Vagina (tissue), 2 donors: Measurements from ENCODE around the gene LMO1.

ENCODE experiments used
- POLR2AphosphoS5 ChIP-seq, 2 donors: sonication (generic); formaldehyde crosslinking; IDR thresholded peaks; one replicate each; pipeline ENCODE4 v1.9.0; 2017; ENCODE audit warnings: antibody characterized with exemption in 2 of 2, mild to moderate bottlenecking in 2 of 2, low read depth in 1 of 2; ENCODE audit not compliant: insufficient read depth in 1 of 2
- TF ChIP-seq, protein P1 (sequence below), 3 experiments: fragments of 450-650 bp in 2 of 3; fragments of 200-600 bp in 1 of 3; sonication (generic) in 1 of 3; IDR thresholded peaks; one replicate each; pipeline ENCODE4 v1.5.1; 2017 to 2019; ENCODE audit warnings: antibody characterized with exemption in 3 of 3, mild to moderate bottlenecking in 2 of 3, moderate library complexity in 2 of 3

- TF ChIP-seq, protein P1, sequence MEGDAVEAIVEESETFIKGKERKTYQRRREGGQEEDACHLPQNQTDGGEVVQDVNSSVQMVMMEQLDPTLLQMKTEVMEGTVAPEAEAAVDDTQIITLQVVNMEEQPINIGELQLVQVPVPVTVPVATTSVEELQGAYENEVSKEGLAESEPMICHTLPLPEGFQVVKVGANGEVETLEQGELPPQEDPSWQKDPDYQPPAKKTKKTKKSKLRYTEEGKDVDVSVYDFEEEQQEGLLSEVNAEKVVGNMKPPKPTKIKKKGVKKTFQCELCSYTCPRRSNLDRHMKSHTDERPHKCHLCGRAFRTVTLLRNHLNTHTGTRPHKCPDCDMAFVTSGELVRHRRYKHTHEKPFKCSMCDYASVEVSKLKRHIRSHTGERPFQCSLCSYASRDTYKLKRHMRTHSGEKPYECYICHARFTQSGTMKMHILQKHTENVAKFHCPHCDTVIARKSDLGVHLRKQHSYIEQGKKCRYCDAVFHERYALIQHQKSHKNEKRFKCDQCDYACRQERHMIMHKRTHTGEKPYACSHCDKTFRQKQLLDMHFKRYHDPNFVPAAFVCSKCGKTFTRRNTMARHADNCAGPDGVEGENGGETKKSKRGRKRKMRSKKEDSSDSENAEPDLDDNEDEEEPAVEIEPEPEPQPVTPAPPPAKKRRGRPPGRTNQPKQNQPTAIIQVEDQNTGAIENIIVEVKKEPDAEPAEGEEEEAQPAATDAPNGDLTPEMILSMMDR (IDR thresholded peaks at IDR 0.05), result no peak
- TF ChIP-seq POLR2AphosphoS5 (IDR thresholded peaks at IDR 0.05; ENCODE audit: insufficient read depth in 1 of 2, low read depth in 1 of 2), result no peak
These were observed 46.2 kb upstream of the LMO1 start for GRCh38 chr11:8309862-8310261.
